ES-I3 (cell line): ENCODE results near the gene CD1D.
A peak's percentile ranks its signal among the peaks of the same experiment; 100 is the strongest.
"Not testable (repeated sequence)": the region's sequence is repeated elsewhere in the genome, so short reads cannot be mapped to it uniquely, and the experiment has no call there.

ENCODE experiments used
- H3K36me3 ChIP-seq: 2 replicates; pipeline ENCODE4 v1.6.1; 2013; ENCODE audit warnings: mild to moderate bottlenecking, low read length, control low read depth, moderate library complexity; ENCODE audit not compliant: insufficient read depth
- H3K4me1 ChIP-seq: 2 replicates; pipeline ENCODE4 v1.6.1; 2013; ENCODE audit warnings: mild to moderate bottlenecking, control low read depth, low read length; ENCODE audit not compliant: insufficient read depth
- H3K9ac ChIP-seq: 2 replicates; pipeline ENCODE4 v1.6.1; 2013; ENCODE audit warnings: low read depth, mild to moderate bottlenecking, low read length, moderate library complexity
- H3K9me3 ChIP-seq: 2 replicates; pipeline ENCODE4 v1.6.1; 2013; ENCODE audit warnings: mild to moderate bottlenecking, low read length, moderate library complexity; ENCODE audit not compliant: control insufficient read depth, insufficient read depth

Gene CD1D

DNA sequence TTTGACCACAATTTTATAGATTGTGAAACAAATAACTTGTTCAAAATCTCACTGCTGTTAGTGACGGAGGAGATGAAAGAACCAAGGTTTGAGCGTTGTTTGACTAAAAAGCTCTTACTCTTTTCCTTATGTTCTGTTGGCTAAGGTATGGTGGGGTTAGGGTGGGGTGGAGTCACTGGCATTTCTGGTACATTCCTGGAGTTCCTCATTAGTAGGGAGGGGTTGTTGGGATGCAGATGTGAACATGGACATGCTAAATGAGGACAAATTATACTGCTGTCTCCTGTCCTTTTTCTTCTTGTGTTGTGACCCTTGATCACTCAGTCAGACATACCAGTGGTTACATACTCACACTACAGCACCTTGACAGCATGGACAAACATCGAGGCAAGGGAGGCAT is 26.2 kb upstream of the CD1D start:
- H3K9ac ChIP-seq, result no peak overlapping the region
- H3K36me3 ChIP-seq, result no peaks in the 10 kb centered on the region
- H3K4me1 ChIP-seq, result peaks cover 10% of the 10 kb centered on the region; the same call in 1 of the 2 replicates
- H3K9me3 ChIP-seq, result no peaks in the 10 kb centered on the region

GRCh38 chr1:158155673-158156072 is 25.0 kb upstream of the CD1D start:
- no peaks in the 10 kb centered on the region for H3K36me3 ChIP-seq
- H3K9ac ChIP-seq, result no peak overlapping the region
- peaks cover 10% of the 10 kb centered on the region; the same call in 1 of the 2 replicates for H3K4me1 ChIP-seq
- no peaks in the 10 kb centered on the region for H3K9me3 ChIP-seq

DNA sequence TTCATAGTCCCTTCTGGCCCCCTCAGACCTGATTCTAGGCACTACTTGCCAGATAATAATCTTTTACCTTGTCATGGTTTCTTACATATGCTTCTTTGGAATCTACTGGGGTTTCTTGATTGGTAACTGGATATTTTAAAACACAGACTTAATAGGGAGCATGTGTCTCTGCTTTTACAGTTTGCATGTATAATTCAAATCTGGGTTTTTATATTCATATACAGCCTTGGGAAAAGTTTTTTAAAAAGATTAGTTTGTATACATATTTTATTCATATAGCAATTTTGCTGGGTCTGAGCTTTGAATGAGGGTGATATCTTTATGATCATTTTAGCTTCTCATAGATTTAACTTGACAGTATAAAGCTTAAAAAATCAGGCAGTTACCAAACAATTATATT is 21.1 kb upstream of the CD1D start:
- Histone ChIP-seq H3K9me3 (no peaks in the 10 kb centered on the region), H3K9ac (no peak overlapping the region)

DNA sequence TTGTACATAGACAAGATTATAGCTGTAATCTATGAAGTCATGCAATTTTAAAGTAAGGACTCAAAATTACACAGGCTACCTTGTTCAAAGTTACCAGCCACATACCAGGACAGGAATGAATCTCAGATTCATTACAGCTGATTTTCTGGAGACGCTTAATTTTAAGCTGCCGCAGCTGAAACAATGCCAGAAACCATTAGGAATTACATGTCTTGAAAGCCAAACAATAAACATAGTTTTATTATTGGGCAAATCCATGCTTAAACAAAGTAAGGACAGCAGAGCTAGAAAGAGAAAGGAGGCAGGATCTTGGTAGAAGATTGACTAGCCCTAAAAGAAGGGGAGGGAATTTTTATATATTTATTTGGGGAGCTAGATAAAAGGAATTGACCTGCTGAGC is 19.2 kb upstream of the CD1D start:
- Histone ChIP-seq H3K4me1 (no peaks in the 10 kb centered on the region), H3K9me3 (no peaks in the 10 kb centered on the region)

More for the DNA sequence above, 21.1 kb upstream of the CD1D start:
- Histone ChIP-seq H3K36me3 (no peaks in the 10 kb centered on the region), H3K4me1 (peaks cover 5% of the 10 kb centered on the region; the same call in 1 of the 2 replicates)

GRCh38 chr1:158163000-158163947 is 17.4 kb upstream of the CD1D start:
- H3K4me1 ChIP-seq, result no peaks in the 10 kb centered on the region
- H3K36me3 ChIP-seq, result no peaks in the 10 kb centered on the region
- no peaks in the 10 kb centered on the region for H3K9me3 ChIP-seq
- no peak overlapping the region for H3K9ac ChIP-seq

More for the DNA sequence above, 19.2 kb upstream of the CD1D start:
- H3K9ac ChIP-seq, result no peak overlapping the region
- H3K36me3 ChIP-seq, result no peaks in the 10 kb centered on the region

GRCh38 chr1:158169105-158169504 is 11.6 kb upstream of the CD1D start:
- H3K9me3 ChIP-seq, result no peaks in the 10 kb centered on the region

DNA sequence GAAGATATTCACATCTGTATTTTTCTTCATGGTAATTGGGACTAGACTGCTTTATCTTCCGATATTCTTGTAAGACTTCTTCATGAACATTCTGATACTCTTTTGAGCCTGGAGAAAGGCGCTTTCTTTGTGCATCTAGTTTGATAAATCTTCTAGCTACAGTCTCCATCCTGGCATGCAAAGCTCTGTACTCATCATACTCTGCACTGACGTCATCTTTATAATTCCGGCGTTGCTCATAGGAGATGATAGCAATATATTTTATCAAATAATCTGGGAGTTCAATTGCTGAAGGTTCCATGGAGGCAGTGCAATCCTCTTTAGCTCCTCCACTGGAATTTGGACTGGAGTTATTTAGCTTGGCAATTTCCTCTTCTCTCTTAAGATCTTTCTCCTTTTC is 4.8 kb upstream of the CD1D start:
- H3K9ac ChIP-seq, H3K9me3 ChIP-seq, H3K4me1 ChIP-seq, H3K36me3 ChIP-seq: not testable (repeated sequence)

More at GRCh38 chr1:158169105-158169504, 11.6 kb upstream of the CD1D start:
- Histone ChIP-seq H3K9ac (no peak overlapping the region), H3K4me1 (no peaks in the 10 kb centered on the region), H3K36me3 (no peaks in the 10 kb centered on the region)

GRCh38 chr1:158176399-158176798 is 4.3 kb upstream of the CD1D start:
- no peaks in the 10 kb centered on the region for H3K9me3 ChIP-seq
- no peaks in the 10 kb centered on the region for H3K36me3 ChIP-seq
- no peak overlapping the region for H3K9ac ChIP-seq
- no peaks in the 10 kb centered on the region for H3K4me1 ChIP-seq

DNA sequence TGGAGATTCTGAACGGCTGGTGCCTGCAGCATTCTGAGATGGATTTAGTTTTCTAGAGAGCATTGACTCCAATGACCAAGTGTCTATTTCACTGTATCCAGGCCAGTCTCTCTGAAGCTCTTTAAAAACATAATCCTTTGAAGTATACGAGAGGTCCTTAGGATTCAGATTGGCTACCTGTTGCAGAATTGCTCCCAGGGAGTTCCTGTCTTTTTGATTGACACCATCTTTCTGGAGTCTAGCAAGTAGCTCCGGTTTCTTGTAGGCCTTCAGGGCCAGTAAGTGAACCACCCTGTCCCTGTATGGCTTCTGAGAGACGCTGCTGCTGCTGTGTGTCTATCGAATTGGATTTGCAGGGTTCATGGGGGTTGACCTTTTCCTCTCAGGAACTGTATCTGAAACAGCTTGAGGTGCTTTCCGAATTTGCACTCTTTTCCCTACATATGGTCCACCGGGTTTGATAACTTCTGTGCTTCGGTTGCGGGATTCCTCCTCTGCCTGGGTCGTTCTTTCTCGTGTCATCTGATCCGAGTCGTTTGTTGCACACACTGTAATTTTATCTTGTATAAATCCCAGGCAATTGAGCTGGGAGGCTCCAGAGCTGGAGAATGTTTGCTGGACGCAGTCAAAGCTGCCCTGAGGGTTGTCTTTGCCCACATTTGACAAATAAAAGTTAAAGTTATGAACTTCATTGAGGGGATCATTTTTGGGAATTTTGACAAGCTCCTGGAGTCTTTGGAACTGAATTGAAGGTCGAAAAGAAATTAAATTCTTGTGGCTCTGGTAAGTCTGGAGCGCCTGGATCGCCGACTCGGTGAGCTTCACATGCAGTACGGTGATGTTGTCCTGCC is 3.6 kb upstream of the CD1D start:
- not testable (repeated sequence) for H3K9me3 ChIP-seq, H3K36me3 ChIP-seq, H3K4me1 ChIP-seq
- H3K9ac ChIP-seq, result peak overlapping the region; percentile 46; the same call in 1 of the 2 replicates

DNA sequence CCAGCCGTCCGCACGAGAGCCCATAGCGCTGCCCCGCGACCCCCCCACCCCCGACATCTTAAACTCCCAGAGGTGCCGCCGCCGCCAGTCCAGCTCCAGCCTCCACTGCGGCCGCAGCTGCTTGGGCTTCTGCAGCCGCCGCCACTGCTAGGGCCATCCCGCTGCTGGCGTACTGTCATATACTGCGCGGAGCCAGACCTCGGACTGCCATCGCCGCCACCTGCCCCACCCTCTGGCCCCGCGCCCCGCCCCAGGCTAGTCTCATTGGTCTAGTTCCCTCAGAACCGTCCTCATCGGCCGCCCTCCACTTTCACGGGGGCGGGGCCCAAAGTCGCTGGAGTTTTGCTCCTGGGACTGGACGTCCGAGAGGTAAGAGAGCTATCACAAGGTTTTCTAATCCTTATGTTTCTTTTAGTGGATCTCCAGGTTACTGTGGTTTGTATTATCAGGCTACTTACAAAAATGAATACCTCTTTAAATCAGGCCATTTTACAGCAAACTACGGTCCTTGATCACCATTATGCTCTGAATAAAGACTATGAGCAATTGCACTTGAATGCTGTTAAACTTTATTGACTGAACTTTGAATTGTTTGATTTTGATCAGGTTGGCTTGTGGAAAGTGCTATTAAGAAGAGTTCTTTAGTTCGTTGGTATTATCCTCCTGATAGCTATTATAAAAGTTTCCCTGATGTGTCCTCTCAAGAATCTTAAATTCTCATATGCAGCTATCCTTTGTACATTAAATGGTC is 2.8 kb upstream of the CD1D start:
- no peaks in the 10 kb centered on the region for H3K4me1 ChIP-seq
- peak overlapping the region; percentile 46; the same call in 1 of the 2 replicates for H3K9ac ChIP-seq
- H3K9me3 ChIP-seq, result no peaks in the 10 kb centered on the region
- H3K36me3 ChIP-seq, result no peaks in the 10 kb centered on the region

DNA sequence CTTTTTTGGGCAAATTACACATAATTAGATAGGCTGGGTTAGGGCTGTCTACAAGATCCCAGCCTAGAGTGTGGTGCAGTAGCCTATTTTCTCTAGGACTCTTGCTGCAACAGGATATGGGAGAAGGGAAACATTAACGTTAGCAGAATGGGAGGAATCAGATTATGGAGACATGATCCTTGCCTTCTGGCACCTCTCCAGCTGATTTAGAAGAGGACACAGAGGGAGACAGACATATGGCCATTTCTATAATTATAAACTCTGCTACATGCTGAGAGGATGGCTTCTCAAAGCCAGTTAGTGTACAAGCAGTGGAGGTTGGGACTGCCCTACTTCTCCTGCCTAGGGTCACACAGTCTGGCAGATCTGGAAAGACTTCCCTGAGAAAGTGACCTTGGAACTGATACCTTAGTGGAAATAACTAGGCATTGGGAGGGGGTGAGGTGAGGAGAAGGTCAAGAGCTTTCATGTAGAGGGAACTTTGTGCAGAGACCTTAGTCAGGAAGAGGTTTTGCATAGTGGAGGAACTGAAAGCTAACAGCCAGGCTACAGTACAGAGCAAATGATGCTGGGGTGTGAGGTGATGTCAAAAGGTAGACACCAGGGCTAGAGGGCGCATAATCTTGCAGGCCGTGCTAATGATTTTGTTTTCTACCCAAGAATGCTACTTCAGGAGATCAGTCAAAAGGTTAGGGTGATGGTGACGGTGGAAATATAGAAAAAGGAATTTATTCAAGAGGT is 1.2 kb upstream of the CD1D start:
- H3K36me3 ChIP-seq, result no peaks in the 10 kb centered on the region
- no peaks in the 10 kb centered on the region for H3K9me3 ChIP-seq
- no peak overlapping the region for H3K9ac ChIP-seq
- no peaks in the 10 kb centered on the region for H3K4me1 ChIP-seq

DNA sequence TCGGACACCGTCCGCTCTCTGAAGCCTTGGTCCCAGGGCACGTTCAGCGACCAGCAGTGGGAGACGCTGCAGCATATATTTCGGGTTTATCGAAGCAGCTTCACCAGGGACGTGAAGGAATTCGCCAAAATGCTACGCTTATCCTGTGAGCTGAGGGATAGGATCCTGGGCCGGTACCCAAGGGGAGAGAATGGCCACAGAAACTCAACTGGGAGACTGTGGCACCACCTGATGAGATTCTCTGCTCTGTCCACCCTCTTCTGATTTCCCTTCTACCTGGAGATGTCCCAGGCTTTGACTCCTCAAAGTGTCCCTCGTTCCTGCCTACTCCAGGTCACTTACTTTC is 855 bp downstream of the CD1D start:
- Histone ChIP-seq H3K36me3 (no peaks in the 10 kb centered on the region), H3K9ac (peak overlapping the region; percentile 79; the same call in 1 of the 2 replicates), H3K4me1 (peaks cover 11% of the 10 kb centered on the region; the same call in 1 of the 2 replicates), H3K9me3 (no peaks in the 10 kb centered on the region)

GRCh38 chr1:158185770-158186169 is 5.1 kb downstream of the CD1D start:
- Histone ChIP-seq H3K9me3 (no peaks in the 10 kb centered on the region), H3K9ac (no peak overlapping the region), H3K4me1 (peaks cover 16% of the 10 kb centered on the region; the same call in 1 of the 2 replicates), H3K36me3 (no peaks in the 10 kb centered on the region)
